Measurements from ENCODE around the gene ALOX12. TPM values are rescaled to one million over a fixed set of nuclear protein-coding genes. Genes with fewer than 3 reads are reported as not detected.

The ALOX12 gene
- total RNA-seq, 4 donors from 2014 or later = 0.17 TPM; not detected in 3

DNA sequence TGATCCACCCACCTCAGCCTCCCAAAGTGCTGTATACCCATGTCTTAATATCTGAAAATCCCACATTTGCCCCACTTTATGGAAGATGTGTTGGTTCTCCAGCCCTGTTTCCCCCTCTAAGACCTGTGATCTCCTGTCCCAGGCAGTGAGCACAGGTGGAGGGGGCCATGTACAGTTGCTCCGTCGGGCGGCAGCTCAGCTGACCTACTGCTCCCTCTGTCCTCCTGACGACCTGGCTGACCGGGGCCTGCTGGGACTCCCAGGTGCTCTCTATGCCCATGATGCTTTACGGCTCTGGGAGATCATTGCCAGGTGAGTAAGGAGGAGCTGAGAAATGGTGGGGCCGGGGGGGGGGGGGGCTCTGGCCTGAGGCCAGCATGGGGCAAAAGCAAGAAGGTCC, 9.9 kb downstream of the ALOX12 start:
- TF ChIP-seq, protein P1, sequence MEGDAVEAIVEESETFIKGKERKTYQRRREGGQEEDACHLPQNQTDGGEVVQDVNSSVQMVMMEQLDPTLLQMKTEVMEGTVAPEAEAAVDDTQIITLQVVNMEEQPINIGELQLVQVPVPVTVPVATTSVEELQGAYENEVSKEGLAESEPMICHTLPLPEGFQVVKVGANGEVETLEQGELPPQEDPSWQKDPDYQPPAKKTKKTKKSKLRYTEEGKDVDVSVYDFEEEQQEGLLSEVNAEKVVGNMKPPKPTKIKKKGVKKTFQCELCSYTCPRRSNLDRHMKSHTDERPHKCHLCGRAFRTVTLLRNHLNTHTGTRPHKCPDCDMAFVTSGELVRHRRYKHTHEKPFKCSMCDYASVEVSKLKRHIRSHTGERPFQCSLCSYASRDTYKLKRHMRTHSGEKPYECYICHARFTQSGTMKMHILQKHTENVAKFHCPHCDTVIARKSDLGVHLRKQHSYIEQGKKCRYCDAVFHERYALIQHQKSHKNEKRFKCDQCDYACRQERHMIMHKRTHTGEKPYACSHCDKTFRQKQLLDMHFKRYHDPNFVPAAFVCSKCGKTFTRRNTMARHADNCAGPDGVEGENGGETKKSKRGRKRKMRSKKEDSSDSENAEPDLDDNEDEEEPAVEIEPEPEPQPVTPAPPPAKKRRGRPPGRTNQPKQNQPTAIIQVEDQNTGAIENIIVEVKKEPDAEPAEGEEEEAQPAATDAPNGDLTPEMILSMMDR (IDR thresholded peaks at IDR 0.05) = no peak
- TF ChIP-seq POLR2AphosphoS5 (IDR thresholded peaks at IDR 0.05) = no peak
- no peak for TF ChIP-seq POLR2A (IDR thresholded peaks at IDR 0.05; ENCODE audit: low read depth)
- no peak for TF ChIP-seq EP300 (IDR thresholded peaks at IDR 0.05)
- H3K9me3 ChIP-seq = no peaks in the 10 kb centered on the region
- peaks cover 16 to 71% (median 50%) of the 10 kb centered on the region in 4 donors for H3K36me3 ChIP-seq
- peaks cover 4 to 32% (median 16%) of the 10 kb centered on the region in 4 donors for H3K4me1 ChIP-seq
- WGBS = 68% methylated on average over 6 of the region's 7 CpGs
- DNase-seq (ENCODE audit: extremely low spot score) = no peak
- intact Hi-C loops (cut with DNase I) = loop anchor here (2.0 to 10.0 kb wide), 2 partner anchors 95 to 161 kb away; no protein-coding TSS in a partner anchor
- H3K27ac ChIP-seq (replicated peaks in 1 of 4) = no peak overlapping the region
- H3K27me3 ChIP-seq = no peaks in the 10 kb centered on the region
- no peak overlapping the region for H3K4me3 ChIP-seq

DNA sequence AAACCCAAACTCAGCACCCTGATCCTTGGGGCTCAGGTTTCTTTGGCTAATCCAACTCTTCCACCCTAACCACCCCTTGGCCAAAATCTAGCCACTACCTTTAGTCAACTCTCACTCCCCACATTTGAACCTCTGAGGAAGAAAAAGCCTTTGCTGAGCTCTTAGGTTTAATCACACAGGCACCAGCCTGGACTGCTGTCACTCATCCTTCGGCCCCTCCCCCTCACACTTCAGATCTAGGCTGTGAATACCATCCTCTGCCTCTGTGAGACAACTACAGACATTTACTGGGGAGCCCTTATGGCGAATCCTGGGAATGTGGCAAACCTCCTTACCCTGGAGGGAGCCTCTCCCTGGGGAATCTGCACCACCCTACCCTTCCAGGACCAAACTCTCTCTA, 11.3 kb downstream of the ALOX12 start:
- WGBS = 81% methylated on average over 2 of the region's 2 CpGs
- no peak for DNase-seq (ENCODE audit: extremely low spot score)
- Histone ChIP-seq H3K9me3 (no peaks in the 10 kb centered on the region), H3K4me3 (no peak overlapping the region), H3K4me1 (peaks cover 16 to 43% (median 28%) of the 10 kb centered on the region in 4 donors), H3K36me3 (peaks cover 13 to 56% (median 35%) of the 10 kb centered on the region in 4 donors), H3K27me3 (no peaks in the 10 kb centered on the region), H3K27ac (replicated peaks in 1 of 4) (no peak overlapping the region)
- intact Hi-C loops (cut with DNase I) = loop anchor here (10.0 kb wide), 1 partner anchor 162 kb away; no protein-coding TSS in a partner anchor
- TF ChIP-seq POLR2AphosphoS5 (IDR thresholded peaks at IDR 0.05) (no peak), EP300 (IDR thresholded peaks at IDR 0.05) (no peak), POLR2A (IDR thresholded peaks at IDR 0.05; ENCODE audit: low read depth) (no peak)
- TF ChIP-seq, protein P1 (IDR thresholded peaks at IDR 0.05) = no peak

DNA sequence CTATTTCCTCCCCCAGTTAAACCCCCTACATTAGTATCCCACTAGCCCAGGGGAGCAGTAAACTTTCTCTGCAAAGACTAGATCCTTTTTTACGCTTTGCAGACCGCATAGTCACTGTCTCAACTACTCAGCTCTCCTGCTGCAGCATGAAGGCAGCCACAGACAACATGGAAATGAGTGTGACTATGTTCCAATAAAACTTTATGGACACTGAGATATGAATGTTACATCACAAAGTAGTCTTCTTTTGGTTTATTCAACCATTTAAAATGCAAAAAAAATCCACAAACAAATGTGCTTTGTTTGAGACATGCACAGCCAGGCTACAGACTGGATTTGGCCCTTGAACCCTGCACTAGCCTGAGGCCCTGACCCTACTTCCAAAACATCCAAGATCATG, 14.7 kb downstream of the ALOX12 start:
- Histone ChIP-seq H3K4me1 (peaks cover 32 to 61% (median 48%) of the 10 kb centered on the region in 4 donors), H3K4me3 (peak overlapping the region in 1 of 4 donors; percentile 90), H3K27ac (replicated peaks in 1 of 4) (no peak overlapping the region), H3K27me3 (no peaks in the 10 kb centered on the region), H3K9me3 (no peaks in the 10 kb centered on the region), H3K36me3 (peaks cover 0 to 41% (median 21%) of the 10 kb centered on the region in 4 donors)
- TF ChIP-seq POLR2A (IDR thresholded peaks at IDR 0.05; ENCODE audit: low read depth) (no peak), EP300 (IDR thresholded peaks at IDR 0.05) (no peak), POLR2AphosphoS5 (IDR thresholded peaks at IDR 0.05) (no peak)
- TF ChIP-seq, protein P1 (IDR thresholded peaks at IDR 0.05) = no peak
- DNase-seq (ENCODE audit: extremely low spot score) = no peak
- intact Hi-C loops (cut with DNase I) = no loop called here
- 97% methylated on average over 2 of the region's 2 CpGs for WGBS

DNA sequence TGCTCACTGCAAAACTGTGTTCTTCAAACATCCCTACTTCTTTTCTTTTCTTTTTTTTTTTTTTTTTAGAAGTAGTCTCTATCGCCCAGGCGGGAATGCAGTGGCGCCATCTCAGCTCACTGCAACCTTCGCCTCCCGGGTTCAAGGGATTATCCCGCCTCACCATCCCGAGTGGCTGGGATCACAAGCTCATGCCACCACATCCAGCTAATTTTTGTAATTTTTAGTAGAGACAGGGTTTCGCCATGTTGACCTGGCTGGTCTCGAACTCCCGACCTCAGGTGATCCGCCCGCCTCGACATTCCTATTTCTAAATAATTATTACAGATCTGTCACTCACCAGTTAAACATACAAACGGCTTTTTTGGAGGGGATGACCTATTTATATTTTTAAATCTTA, 15.6 kb downstream of the ALOX12 start:
- DNase-seq (ENCODE audit: extremely low spot score) = no peak
- intact Hi-C loops (cut with DNase I) = no loop called here
- peak overlapping the region in 2 of 4 donors; percentile 92 to 94 for H3K27ac ChIP-seq (replicated peaks in 1 of 4)
- WGBS = 56% methylated on average over 14 of the region's 14 CpGs
- H3K27me3 ChIP-seq = no peaks in the 10 kb centered on the region
- peaks cover 39 to 69% (median 57%) of the 10 kb centered on the region in 4 donors for H3K4me1 ChIP-seq
- H3K36me3 ChIP-seq = peaks cover 0 to 40% (median 20%) of the 10 kb centered on the region in 4 donors
- no peaks in the 10 kb centered on the region for H3K9me3 ChIP-seq
- TF ChIP-seq POLR2AphosphoS5 (IDR thresholded peaks at IDR 0.05) = no peak
- no peak for TF ChIP-seq POLR2A (IDR thresholded peaks at IDR 0.05; ENCODE audit: low read depth)
- TF ChIP-seq EP300 (IDR thresholded peaks at IDR 0.05) = no peak
- TF ChIP-seq, protein P1 (IDR thresholded peaks at IDR 0.05) = no peak
- H3K4me3 ChIP-seq = peak overlapping the region; percentile 71 to 94 (median 90)

DNA sequence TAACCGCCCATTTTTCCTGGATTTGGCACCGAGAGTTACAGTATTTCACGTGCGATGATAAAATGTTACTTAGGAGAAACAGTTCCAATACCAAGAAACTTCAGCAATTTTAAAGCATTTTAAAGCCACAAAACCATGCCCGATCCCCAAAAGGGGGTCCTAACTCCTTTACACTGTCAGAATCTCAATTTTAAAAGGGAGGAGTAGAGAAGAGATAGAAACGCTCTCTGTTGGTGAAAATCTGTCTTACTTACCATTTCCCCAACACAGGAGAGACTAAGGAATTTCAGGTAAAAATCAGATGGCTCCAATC, 16.0 kb downstream of the ALOX12 start:
- WGBS = 1% methylated on average over 6 of the region's 6 CpGs
- no peak for TF ChIP-seq POLR2A (IDR thresholded peaks at IDR 0.05; ENCODE audit: low read depth)
- TF ChIP-seq POLR2AphosphoS5 (IDR thresholded peaks at IDR 0.05) = no peak
- no peak for TF ChIP-seq EP300 (IDR thresholded peaks at IDR 0.05)
- TF ChIP-seq, protein P1 (IDR thresholded peaks at IDR 0.05) = no peak
- Histone ChIP-seq H3K27ac (replicated peaks in 1 of 4) (peak overlapping the region; percentile 92 to 98 (median 95)), H3K27me3 (no peaks in the 10 kb centered on the region), H3K36me3 (peaks cover 0 to 40% (median 20%) of the 10 kb centered on the region in 4 donors), H3K4me3 (peak overlapping the region; percentile 71 to 94 (median 90)), H3K9me3 (no peaks in the 10 kb centered on the region), H3K4me1 (peaks cover 44 to 73% (median 61%) of the 10 kb centered on the region in 4 donors)
- DNase-seq (ENCODE audit: extremely low spot score) = no peak
- intact Hi-C loops (cut with DNase I) = no loop called here

Measured in esophagus muscularis mucosa (tissue), 4 donors.